MM.1S (cell line): ENCODE measurements around the gene GIT1.

ENCODE experiments used
- CTCF ChIP-seq: fragments of 300-600 bp; sonication (generic); IDR thresholded peaks from 2 replicates; pipeline ENCODE4 v1.5.1; 2016; ENCODE audit warnings: antibody characterized with exemption, low read length, mixed read lengths
- EZH2 ChIP-seq: fragments of 300-600 bp; sonication (generic); optimal IDR thresholded peaks from 2 replicates; pipeline ENCODE3; 2017; ENCODE audit warnings: low read depth, mild to moderate bottlenecking, antibody characterized with exemption, low read length, mixed read lengths
- EZH2phosphoT487 ChIP-seq: fragments of 300-600 bp; sonication (generic); IDR thresholded peaks from 2 replicates; pipeline ENCODE4 v1.6.1; 2018; ENCODE audit warnings: antibody characterized with exemption, low read length

GRCh38 chr17:29591146-29591736 lies 1.8 kb upstream of the GIT1 start:
- TF ChIP-seq EZH2phosphoT487 = no peak
- TF ChIP-seq CTCF = no peak
- TF ChIP-seq EZH2 = no peak
